HAP-1 (cell line): Measurements from ENCODE around the gene CD163.
"Not testable (repeated sequence)": the region's sequence is repeated elsewhere in the genome, so short reads cannot be mapped to it uniquely, and the experiment has no call there.

ENCODE experiments used
- DNase-seq, 2 experiments: peaks; one replicate each; pipeline ENCODE4 v3.0.0-alpha.2; 2016 to 2020; ENCODE audit warnings: low spot score in 2 of 2
- H3K27me3 ChIP-seq: fragments of 250-450 bp; sonication (Bioruptor Pico); 2 replicates; pipeline ENCODE4 v1.5.1; 2020; ENCODE audit warnings: low read depth, mild to moderate bottlenecking, moderate library complexity
- H3K36me3 ChIP-seq: fragments of 250-450 bp; sonication (Bioruptor Pico); replicated peaks from 2 replicates; pipeline ENCODE4 v1.5.1; 2020; ENCODE audit warnings: mild to moderate bottlenecking
- H3K4me1 ChIP-seq: fragments of 250-450 bp; sonication (Bioruptor Pico); 2 replicates; pipeline ENCODE4 v1.5.1; 2020; ENCODE audit warnings: mild to moderate bottlenecking
- H3K4me3 ChIP-seq: fragments of 250-450 bp; sonication (Bioruptor Pico); 2 replicates; pipeline ENCODE4 v1.5.1; 2020; ENCODE audit warnings: mild to moderate bottlenecking, moderate library complexity
- H3K9me3 ChIP-seq: fragments of 250-450 bp; sonication (Bioruptor Pico); 2 replicates; pipeline ENCODE4 v1.5.1; 2020; ENCODE audit warnings: mild to moderate bottlenecking, moderate library complexity
- in situ Hi-C: fragments of 300-500 bp; cut with MboI; formaldehyde crosslinking; loops from 3 replicates; pipeline ENCODE4 v1.14.3; 2020; ENCODE audit warnings: low sequenced_read_pairs, inconsistent platforms, mixed read lengths

Gene CD163

GRCh38 chr12:7503686-7504415 lies at the start of gene CD163:
Gene CD163, minus strand, starts transcription at chr12:7503777. Its CDS starts 87 bp downstream, at chr12:7503690.
- Histone ChIP-seq H3K36me3 (no peaks in the 10 kb centered on the region), H3K4me3 (no peak within 1 kb of the TSS), H3K9me3 (no peaks in the 10 kb centered on the region), H3K4me1 (no peaks in the 10 kb centered on the region), H3K27me3 (no peaks in the 10 kb centered on the region)
- no peak for DNase-seq
- in situ Hi-C loops: no loop called here

DNA sequence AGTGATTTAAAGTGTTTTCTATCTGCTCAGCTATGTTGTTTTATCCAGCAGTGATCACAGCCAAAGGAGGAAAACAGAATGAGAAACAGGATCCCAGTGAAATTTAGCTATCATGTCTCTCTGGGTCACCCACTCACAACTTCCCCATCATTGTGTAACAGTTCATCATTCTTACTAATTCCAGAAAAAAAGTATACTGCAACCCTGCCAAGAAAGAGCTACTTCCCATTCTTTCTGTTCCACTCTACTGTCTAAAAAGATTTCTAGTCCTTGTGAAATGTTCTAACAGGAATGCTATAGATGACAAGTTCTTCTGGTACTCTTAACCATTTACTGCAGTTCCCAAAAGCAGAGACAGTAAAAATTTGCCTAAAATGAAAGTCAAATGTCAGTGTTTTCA lies 39.2 kb upstream of the CD163 start:
- H3K4me3 ChIP-seq: no peak overlapping the region
- no peaks in the 10 kb centered on the region for H3K9me3 ChIP-seq
- H3K36me3 ChIP-seq: no peaks in the 10 kb centered on the region
- H3K27me3 ChIP-seq: no peaks in the 10 kb centered on the region
- no peak for DNase-seq
- no peaks in the 10 kb centered on the region for H3K4me1 ChIP-seq
- in situ Hi-C loops: no loop called here

DNA sequence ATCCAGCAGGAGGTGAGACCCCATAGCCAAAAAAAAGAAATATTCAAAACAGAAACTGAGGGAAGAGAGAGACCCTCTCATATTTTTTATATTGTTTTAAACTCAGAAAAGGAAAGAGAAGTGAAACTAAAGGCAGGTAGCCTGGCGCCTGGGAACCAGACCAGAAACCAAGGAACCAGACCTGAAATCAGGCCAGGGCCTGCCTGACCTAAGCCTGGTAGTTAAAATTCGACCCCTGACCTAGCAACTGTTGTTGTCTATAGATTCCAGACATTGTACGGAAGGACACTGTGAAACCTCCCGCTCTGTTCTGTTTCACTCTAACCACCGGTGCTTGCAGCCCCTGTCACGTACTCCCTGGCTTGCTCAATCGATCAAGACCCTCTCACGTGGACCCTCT lies 38.5 kb upstream of the CD163 start:
- H3K4me1 ChIP-seq: no peaks in the 10 kb centered on the region
- no peaks in the 10 kb centered on the region for H3K9me3 ChIP-seq
- in situ Hi-C loops: no loop called here
- DNase-seq: no peak
- H3K27me3 ChIP-seq: no peaks in the 10 kb centered on the region
- H3K4me3 ChIP-seq: no peak overlapping the region
- H3K36me3 ChIP-seq: no peaks in the 10 kb centered on the region

- in situ Hi-C loops: no loop called here
- Histone ChIP-seq H3K4me1 (no peaks in the 10 kb centered on the region), H3K9me3 (no peaks in the 10 kb centered on the region), H3K27me3 (no peaks in the 10 kb centered on the region), H3K4me3 (no peak overlapping the region), H3K36me3 (no peaks in the 10 kb centered on the region)
- DNase-seq: no peak
Measured at GRCh38 chr12:7514416-7514815, 10.8 kb upstream of the CD163 start.

DNA sequence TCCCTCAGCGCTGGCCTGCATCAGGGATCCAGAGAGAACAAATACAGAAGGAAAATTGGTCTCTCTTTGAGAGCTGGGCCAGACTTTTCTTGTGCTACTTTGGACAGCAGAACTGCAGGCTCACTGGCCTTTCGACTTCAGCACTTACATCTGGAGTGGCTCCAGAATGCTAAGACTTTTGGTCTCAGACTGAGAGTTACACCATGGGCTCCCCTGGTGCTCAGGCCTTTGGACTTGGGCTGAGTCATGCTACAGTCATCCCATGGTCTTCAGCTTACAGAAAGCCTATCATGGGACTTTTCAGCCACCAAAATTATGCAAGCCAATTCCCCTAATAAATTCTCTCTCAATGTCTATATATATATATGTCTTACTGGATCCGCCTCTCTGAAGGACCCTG lies 9.0 kb upstream of the CD163 start:
- DNase-seq: no peak

DNA sequence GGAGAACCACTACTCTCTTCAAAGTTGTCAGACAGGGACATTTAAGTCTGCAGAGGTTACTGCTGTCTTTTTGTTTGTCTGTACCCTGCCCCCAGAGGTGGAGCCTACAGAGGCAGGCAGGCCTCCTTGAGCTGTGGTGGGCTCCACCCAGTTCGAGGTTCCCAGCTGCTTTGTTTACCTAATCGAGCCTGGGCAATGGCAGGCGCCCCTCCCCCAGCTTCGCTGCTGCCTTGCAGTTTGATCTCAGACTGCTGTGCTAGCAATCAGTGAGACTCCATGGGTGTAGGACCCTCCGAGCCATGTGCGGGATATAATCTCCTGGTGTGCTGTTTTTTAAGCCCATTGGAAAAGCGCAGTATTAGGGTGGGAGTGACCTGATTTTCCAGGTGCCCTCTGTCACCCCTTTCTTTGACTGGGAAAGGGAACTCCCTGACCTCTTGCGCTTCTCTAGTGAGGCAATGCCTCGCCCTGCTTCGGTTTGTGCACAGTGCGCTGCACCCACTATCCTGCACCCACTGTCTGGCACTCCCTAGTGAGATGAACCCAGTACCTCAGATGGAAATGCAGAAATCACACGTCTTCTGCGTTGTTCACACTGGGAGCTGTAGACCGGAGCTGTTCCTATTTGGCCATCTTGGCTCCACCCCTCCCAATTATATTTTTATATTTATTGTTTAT lies 6.4 kb upstream of the CD163 start:
- H3K27me3 ChIP-seq, H3K36me3 ChIP-seq, H3K4me1 ChIP-seq, in situ Hi-C loops, H3K9me3 ChIP-seq, DNase-seq, H3K4me3 ChIP-seq: not testable (repeated sequence)

More for the DNA sequence above, 9.0 kb upstream of the CD163 start:
- Histone ChIP-seq H3K9me3 (no peaks in the 10 kb centered on the region), H3K27me3 (no peaks in the 10 kb centered on the region), H3K4me3 (no peak overlapping the region), H3K4me1 (no peaks in the 10 kb centered on the region), H3K36me3 (no peaks in the 10 kb centered on the region)
- in situ Hi-C loops: no loop called here

- Histone ChIP-seq H3K4me3 (no peak overlapping the region), H3K36me3 (no peaks in the 10 kb centered on the region), H3K9me3 (no peaks in the 10 kb centered on the region), H3K27me3 (no peaks in the 10 kb centered on the region; the same call in 1 of the 2 replicates), H3K4me1 (no peaks in the 10 kb centered on the region)
- no peak for DNase-seq
- in situ Hi-C loops: no loop called here
Measured at GRCh38 chr12:7502612-7503011, 965 bp downstream of the CD163 start.

GRCh38 chr12:7501031-7501588 lies 2.5 kb downstream of the CD163 start:
- in situ Hi-C loops: no loop called here
- Histone ChIP-seq H3K4me1 (no peaks in the 10 kb centered on the region), H3K36me3 (no peaks in the 10 kb centered on the region)

GRCh38 chr12:7499636-7500035 lies 3.9 kb downstream of the CD163 start:
- DNase-seq: no peak
- H3K4me3 ChIP-seq: no peak overlapping the region
- in situ Hi-C loops: no loop called here
- no peaks in the 10 kb centered on the region for H3K36me3 ChIP-seq
- no peaks in the 10 kb centered on the region for H3K4me1 ChIP-seq
- H3K27me3 ChIP-seq: no peaks in the 10 kb centered on the region; the same call in 1 of the 2 replicates
- no peaks in the 10 kb centered on the region for H3K9me3 ChIP-seq

More at GRCh38 chr12:7501031-7501588, 2.5 kb downstream of the CD163 start:
- Histone ChIP-seq H3K27me3 (no peaks in the 10 kb centered on the region; the same call in 1 of the 2 replicates), H3K9me3 (no peaks in the 10 kb centered on the region), H3K4me3 (no peak overlapping the region)
- DNase-seq: no peak

DNA sequence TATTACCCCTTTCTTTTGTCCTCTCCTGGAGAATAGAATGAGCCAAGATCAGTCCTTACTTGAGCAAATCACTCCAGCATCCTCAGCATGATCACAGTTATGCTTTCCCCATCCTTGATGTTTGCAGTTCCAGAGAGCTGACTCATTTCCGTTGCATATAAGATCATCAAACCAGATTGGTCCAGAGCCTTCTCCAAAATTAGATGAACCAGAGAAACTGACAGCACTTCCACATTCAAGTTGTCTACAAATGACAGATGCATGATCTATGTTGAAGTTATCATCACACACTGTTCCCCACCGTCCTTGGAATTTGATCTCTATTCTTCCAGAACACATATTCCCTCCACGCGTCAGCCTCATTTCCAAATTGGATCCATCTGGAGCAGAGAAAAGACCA lies 4.8 kb downstream of the CD163 start:
- Histone ChIP-seq H3K9me3 (no peaks in the 10 kb centered on the region), H3K4me3 (no peak overlapping the region), H3K4me1 (no peaks in the 10 kb centered on the region), H3K27me3 (no peaks in the 10 kb centered on the region; the same call in 1 of the 2 replicates), H3K36me3 (no peaks in the 10 kb centered on the region)
- DNase-seq: no peak
- in situ Hi-C loops: no loop called here

- no peaks in the 10 kb centered on the region for H3K9me3 ChIP-seq
- no peaks in the 10 kb centered on the region for H3K4me1 ChIP-seq
- no peaks in the 10 kb centered on the region for H3K36me3 ChIP-seq
- in situ Hi-C loops: no loop called here
- no peaks in the 10 kb centered on the region; the same call in 1 of the 2 replicates for H3K27me3 ChIP-seq
- DNase-seq: no peak
- H3K4me3 ChIP-seq: no peak overlapping the region
Measured at GRCh38 chr12:7497661-7498060, 5.9 kb downstream of the CD163 start.

- in situ Hi-C loops: no loop called here
- no peak for DNase-seq
- Histone ChIP-seq H3K36me3 (no peaks in the 10 kb centered on the region), H3K9me3 (no peaks in the 10 kb centered on the region), H3K27me3 (no peaks in the 10 kb centered on the region; the same call in 1 of the 2 replicates), H3K4me3 (no peak overlapping the region), H3K4me1 (no peaks in the 10 kb centered on the region)
Measured at GRCh38 chr12:7496451-7496850, 7.1 kb downstream of the CD163 start.

GRCh38 chr12:7495136-7495535 lies 8.4 kb downstream of the CD163 start:
- DNase-seq: no peak
- H3K4me3 ChIP-seq: no peak overlapping the region
- no peaks in the 10 kb centered on the region for H3K36me3 ChIP-seq
- no peaks in the 10 kb centered on the region; the same call in 1 of the 2 replicates for H3K27me3 ChIP-seq
- in situ Hi-C loops: no loop called here
- H3K4me1 ChIP-seq: no peaks in the 10 kb centered on the region
- no peaks in the 10 kb centered on the region for H3K9me3 ChIP-seq

DNA sequence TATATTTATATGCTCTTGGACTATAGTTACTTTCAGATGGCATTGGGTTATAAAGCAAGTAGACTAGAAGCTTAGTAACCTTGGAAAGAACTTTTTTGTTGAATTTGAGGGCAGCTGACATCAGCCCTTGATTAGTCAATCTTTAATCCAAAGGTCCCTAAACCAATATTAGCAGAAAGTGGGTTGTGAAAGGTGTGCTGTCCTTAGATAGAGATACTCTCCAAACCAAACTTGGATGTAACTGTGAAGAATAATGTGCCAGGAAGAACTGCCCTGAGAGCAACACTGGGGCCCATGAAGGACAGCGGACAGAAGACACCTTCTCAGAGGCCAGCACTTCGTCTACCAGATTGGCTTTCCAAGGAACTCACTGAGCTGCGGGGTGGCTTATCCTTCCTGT lies 10.6 kb downstream of the CD163 start:
- Histone ChIP-seq H3K4me1 (no peaks in the 10 kb centered on the region), H3K9me3 (no peaks in the 10 kb centered on the region), H3K27me3 (no peaks in the 10 kb centered on the region; the same call in 1 of the 2 replicates), H3K4me3 (no peak overlapping the region), H3K36me3 (no peaks in the 10 kb centered on the region)
- in situ Hi-C loops: no loop called here
- no peak for DNase-seq
